Fibroblast of lung (primary cell): ENCODE data around the gene LPP.

Source experiments
- EZH2 ChIP-seq: IDR thresholded peaks from 2 replicates; pipeline ENCODE4 v1.5.1; 2012; ENCODE audit warnings: low read length, control low read depth, mild to moderate bottlenecking; ENCODE audit errors: missing control alignments
- TF ChIP-seq, protein P1 (sequence below), 2 donors: IDR thresholded peaks in 1 of 2; conservative IDR thresholded peaks in 1 of 2; 1 replicate in 1 of 2; 2 replicates in 1 of 2; pipeline ENCODE4 v1.5.1; 2011 to 2012; ENCODE audit warnings: low read length in 2 of 2, control low read depth in 1 of 2, inconsistent platforms in 1 of 2, low read depth in 1 of 2, mild to moderate bottlenecking in 1 of 2

DNA sequence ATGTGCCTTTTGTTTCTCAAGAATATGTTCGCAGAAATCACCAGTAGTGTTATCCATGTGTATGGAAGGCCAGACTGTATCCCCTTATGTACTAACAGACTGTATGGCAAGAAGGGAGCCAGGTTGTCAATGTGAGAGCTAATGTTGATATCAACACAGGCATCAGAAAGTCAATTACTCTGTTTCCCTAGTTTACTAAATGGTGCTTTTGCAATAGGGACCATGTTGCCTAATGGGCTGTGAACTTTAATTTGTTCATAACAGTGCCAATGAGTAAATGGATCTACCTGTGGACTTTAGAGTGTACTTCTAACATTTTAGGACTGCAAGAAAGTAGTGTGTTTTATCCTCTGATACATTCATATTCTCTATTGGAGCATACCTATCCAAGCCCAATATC lies 586.1 kb downstream of the LPP start:
- TF ChIP-seq, protein P1, sequence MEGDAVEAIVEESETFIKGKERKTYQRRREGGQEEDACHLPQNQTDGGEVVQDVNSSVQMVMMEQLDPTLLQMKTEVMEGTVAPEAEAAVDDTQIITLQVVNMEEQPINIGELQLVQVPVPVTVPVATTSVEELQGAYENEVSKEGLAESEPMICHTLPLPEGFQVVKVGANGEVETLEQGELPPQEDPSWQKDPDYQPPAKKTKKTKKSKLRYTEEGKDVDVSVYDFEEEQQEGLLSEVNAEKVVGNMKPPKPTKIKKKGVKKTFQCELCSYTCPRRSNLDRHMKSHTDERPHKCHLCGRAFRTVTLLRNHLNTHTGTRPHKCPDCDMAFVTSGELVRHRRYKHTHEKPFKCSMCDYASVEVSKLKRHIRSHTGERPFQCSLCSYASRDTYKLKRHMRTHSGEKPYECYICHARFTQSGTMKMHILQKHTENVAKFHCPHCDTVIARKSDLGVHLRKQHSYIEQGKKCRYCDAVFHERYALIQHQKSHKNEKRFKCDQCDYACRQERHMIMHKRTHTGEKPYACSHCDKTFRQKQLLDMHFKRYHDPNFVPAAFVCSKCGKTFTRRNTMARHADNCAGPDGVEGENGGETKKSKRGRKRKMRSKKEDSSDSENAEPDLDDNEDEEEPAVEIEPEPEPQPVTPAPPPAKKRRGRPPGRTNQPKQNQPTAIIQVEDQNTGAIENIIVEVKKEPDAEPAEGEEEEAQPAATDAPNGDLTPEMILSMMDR (conservative IDR thresholded peaks at IDR 0.05 in 1 of 2, IDR thresholded peaks at IDR 0.05 in 1 of 2; ENCODE audit: low read depth in 1 of 2, low read length in 2 of 2): no peak
- no peak for TF ChIP-seq EZH2
